HG03342 (cell line): ENCODE data around the gene GTF3C2.
A peak's percentile ranks its signal among the peaks of the same experiment; 100 is the strongest.

Experiments
- ATAC-seq: cut with Tn5 transposase; IDR thresholded peaks from one replicate; pipeline ENCODE4 v1.9.1; 2021; ENCODE audit warnings: mild to moderate bottlenecking, moderate library complexity; ENCODE audit not compliant: unreplicated experiment

Gene GTF3C2

GRCh38 chr2:27356382-27357181 is at the start of gene GTF3C2:
Gene GTF3C2, minus strand, starts transcription at chr2:27356764. Its CDS starts 13,210 bp downstream, at chr2:27343554.
- peak; percentile 80 for ATAC-seq

DNA sequence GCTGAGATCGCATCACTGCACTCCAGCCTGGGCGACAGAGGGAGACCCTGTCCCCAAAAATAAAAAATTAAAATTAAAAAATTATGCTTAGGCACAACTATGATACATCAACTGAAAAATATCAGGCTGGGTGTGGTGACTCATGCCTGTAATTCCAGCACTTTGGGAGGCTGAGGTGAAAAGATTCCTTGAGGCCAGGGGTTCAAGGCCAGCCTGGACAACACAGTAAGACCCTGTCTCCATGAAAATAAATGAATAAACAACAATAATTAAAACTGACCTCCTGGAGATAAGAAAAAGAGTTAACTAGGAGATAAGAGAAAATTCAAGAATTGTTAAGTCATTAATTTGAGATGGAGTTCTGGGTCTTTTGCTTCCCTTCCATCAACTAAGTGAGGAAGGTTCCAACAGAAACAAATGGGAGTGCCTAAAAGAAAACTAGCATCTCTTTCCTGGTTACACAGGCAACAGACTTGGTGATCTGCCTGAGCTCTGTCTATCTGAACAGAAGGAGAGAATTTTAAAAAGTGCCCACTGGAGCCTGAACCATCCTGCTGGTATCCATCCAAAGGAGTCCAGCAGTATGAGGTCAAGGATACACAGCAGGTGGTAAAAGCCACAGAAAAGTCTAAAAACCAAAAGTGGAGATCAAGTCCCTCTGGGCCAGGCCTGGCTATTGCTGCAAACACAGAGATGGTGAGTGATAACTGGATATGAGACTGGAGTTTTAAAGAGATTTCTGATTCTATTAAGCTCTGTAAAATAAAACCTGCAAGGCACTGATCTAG is 44.0 kb upstream of the GTF3C2 start:
- no peak for ATAC-seq

DNA sequence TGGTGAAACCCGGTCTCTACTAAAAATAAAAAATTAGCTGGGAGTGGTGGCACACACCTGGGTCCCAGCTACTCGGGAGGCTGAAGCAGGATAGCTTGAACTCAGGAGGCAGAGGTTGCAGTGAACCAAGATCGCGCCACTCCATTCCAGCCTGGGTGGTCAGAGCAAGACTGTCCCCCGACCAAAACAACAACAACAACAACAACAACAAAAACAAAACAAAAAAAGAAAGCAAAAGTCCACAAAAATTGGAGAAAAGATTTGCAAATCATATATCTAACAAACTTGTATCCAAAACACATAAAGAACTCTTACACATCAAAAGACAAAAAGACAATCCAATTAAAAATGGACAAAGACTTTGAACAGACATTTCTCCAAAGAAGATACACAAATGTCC is 42.4 kb upstream of the GTF3C2 start:
- no peak for ATAC-seq

- ATAC-seq, result no peak
Measured at GRCh38 chr2:27393225-27393624, 36.7 kb upstream of the GTF3C2 start.

- ATAC-seq, result no peak
Measured at GRCh38 chr2:27390822-27391679, 34.5 kb upstream of the GTF3C2 start.

GRCh38 chr2:27381577-27382181 is 25.1 kb upstream of the GTF3C2 start:
- no peak for ATAC-seq

- ATAC-seq, result peak; percentile 77
Measured at GRCh38 chr2:27380626-27381545, 24.3 kb upstream of the GTF3C2 start, which contains the start of gene ZNF513. Gene ZNF513, minus strand, starts transcription at chr2:27380734. Its CDS starts 208 bp downstream, at chr2:27380526.

GRCh38 chr2:27379836-27380625 is 23.5 kb upstream of the GTF3C2 start:
- ATAC-seq, result peak; percentile 36

GRCh38 chr2:27379383-27379835 is 22.8 kb upstream of the GTF3C2 start:
- ATAC-seq, result no peak

DNA sequence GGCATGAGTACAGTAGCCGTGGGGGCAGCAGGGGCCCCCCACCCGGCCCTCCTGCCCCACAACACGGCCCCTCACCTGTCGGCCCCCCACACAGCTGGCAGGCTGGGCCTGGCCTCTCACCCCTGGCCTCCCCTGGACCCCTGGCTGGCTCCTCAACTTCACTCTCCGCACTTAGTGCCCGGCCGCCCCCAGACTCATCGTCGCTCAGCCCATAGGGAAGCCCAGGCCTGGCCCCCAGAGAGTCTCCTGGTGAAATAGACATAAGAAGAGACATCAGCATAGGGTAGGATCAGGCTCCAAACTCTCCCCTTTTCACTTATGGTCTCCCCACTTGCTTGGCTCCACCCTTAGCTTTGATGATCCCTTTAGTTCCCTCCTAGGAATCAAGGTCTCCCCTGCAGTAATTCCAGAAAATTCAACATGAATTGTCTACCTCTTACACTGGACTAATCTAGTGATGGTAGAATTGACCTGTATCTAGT is 22.3 kb upstream of the GTF3C2 start:
- no peak for ATAC-seq

DNA sequence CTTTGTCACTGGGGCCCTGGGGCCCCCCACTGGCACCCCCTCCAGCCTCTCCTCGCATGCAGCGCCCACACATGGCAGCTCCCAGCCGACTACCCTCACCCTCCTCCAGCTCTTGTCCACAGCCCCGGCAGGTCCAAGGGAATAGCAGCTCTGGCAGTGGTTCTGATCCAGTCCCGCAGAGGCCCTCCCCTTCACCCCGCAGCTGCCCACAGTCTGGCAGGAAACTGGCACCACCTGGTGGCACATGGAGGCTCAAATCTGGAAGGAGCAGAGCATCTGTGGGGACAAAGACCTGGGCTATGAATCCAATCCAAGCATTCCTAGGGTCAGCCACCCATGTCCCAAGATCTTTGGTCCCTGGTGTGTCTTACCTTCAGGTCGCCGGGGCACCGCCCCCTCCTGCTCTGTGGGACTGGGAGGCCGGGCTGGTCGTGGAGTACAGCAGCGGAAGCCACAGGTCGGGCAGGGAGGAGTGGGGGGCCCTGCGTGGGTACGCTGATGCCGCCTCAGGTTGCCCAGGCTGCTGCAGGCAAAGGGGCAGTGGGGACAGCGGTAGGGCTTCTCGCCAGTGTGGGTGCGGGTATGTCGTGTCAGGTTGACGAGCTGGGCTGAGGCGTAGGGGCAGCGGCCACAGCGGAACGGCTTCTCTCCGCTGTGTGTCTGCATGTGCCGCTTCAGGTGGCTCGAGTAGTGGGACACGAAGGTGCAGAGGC is 21.7 kb upstream of the GTF3C2 start:
- no peak for ATAC-seq

DNA sequence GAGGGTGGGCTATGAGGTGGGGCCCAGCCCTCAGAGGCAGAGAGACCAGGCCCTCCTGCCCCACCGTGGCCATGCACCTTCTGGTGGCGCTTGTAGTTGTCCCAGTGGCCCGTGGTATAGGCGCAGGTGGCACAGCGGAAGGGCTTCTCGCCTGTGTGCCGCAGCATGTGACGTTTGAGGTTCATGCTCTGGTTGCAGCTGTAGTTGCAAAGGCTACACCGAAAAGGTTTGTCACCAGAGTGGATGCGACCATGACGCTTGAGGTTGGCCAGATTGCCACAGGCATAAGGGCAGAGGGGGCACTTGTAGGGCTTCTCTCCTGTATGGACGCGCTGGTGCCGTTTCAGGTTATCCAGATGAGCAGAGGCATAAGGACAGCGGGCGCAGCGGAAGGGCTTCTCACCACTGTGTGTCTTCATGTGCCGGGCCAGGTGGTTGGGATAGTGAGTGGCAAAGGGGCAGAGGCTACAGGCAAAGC is 21.1 kb upstream of the GTF3C2 start:
- ATAC-seq, result no peak

DNA sequence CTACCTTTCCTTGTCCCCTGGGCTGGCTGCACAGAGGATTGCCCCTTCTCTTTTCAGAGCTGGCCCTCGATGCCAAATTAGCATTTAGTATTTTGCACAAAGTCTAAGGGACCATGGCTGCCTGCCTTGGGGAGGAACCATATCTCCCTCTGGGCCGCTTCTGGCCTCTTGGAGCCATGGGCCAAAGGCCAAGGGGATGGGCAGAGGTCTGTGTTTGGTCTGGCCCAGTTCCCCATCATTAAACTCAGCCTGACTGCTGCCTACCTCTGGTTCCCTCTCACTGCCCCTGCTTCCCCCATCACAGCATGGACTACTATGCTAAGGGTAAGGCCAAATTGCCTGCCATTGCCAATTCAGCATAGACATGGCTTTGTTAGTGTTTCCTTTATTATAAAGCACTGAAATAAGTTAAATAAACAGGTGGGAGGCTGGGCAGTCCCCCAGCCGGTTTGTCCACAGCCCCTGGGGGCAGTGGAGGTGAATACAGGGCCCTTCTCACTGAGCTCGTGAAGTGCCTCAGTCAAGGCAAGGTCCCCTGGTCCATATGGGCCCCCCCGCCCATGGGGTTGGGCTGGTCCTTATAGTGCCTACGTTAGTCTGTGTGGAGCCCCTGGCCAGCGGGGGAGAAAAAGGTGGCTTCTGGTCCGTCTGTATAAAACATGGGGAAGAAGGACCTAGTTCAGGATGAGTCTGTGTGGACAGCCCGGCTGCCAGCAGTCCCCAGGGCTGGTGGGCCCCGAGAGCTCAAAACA is 20.5 kb upstream of the GTF3C2 start:
- ATAC-seq, result no peak

DNA sequence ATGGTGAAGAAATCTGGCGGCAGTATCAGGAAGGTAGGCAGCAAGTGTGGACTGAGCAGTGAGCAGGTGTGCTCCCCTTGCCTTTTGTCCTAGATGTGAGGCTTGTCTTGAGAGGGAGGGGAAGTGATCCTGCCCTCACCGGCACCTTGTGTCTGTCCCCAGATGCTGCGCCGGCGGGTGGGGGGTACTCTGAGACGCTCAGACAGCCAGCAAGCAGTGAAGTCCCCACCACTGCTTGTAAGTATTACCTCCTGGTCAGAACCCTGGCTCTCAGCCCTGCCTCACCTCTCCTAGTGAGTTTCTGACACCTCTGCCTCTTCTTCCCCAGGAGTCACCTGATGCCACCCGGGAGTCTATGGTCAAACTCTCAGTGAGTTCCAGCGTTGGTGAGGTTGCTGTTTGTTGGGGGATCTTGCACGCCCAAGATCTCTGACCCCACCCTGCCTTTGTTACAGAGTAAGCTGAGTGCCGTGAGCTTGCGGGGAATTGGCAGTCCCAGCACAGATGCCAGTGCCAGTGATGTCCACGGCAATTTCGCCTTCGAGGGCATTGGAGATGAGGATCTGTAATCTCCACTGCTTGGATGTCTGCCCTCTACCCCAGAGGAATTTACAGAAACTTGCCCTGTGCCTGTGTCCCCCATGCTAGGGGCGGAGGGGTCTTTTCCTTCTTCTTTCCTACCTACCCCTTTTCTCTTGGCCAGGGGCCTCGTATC is 19.7 kb upstream of the GTF3C2 start:
- no peak for ATAC-seq

GRCh38 chr2:27375513-27376099 is 19.0 kb upstream of the GTF3C2 start:
- no peak for ATAC-seq

DNA sequence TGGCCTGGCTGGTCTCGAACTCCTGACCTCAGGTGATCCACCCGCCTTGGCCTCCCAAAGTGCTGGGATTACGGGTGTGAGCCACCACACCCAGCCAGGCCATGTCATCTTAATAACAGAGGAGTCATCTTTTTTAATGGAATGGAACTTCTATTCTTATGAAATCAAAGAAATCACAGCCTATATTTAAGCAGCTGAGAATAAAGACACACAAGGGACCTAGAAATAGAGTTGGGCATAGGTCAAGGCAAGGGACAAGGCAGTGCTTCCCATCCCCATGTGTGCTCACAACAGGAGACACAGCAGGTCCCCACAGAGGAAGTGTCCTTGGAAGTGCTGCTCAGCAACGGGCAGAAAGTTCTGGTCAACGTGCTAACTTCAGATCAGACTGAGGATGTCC is 17.0 kb upstream of the GTF3C2 start:
- ATAC-seq, result no peak
